ENCODE data around the gene SIRPA.

The SIRPA gene

GRCh38 chr20:1888796-1889463 lies 6.3 kb upstream of the SIRPA start:
- peak in 1 of 14 donors; percentile 32 for DNase-seq

- DNase-seq: peak in 8 of 14 donors; percentile 26 to 92 (median 64)
Observed at GRCh38 chr20:1890469-1891262, 4.5 kb upstream of the SIRPA start.

- peak in 2 of 14 donors; percentile 8 to 82 for DNase-seq
Observed at GRCh38 chr20:1891263-1892118, 3.7 kb upstream of the SIRPA start.

GRCh38 chr20:1892119-1892385 lies 3.2 kb upstream of the SIRPA start:
- no peak for DNase-seq

GRCh38 chr20:1893721-1894470 lies 1.3 kb upstream of the SIRPA start:
- peak in 10 of 14 donors; percentile 44 to 81 (median 68) for DNase-seq

GRCh38 chr20:1894471-1894950 lies 696 bp upstream of the SIRPA start:
- peak in 10 of 14 donors; percentile 56 to 89 (median 76) for DNase-seq

- peak in 4 of 14 donors; percentile 39 to 75 (median 58) for DNase-seq
Observed at GRCh38 chr20:1895674-1896483, 672 bp downstream of the SIRPA start.

GRCh38 chr20:1896484-1897258 lies 1.5 kb downstream of the SIRPA start:
- DNase-seq: peak in 5 of 14 donors; percentile 27 to 64 (median 35)

- peak in 8 of 14 donors; percentile 26 to 71 (median 44) for DNase-seq
Observed at GRCh38 chr20:1897541-1897940, 2.3 kb downstream of the SIRPA start.

GRCh38 chr20:1897965-1898464 lies 2.8 kb downstream of the SIRPA start:
- DNase-seq: peak in 1 of 14 donors; percentile 53

GRCh38 chr20:1898482-1899240 lies 3.5 kb downstream of the SIRPA start:
- no peak for DNase-seq

- no peak for DNase-seq
Observed at GRCh38 chr20:1899241-1899525, 4.0 kb downstream of the SIRPA start.

GRCh38 chr20:1900321-1900801 lies 5.2 kb downstream of the SIRPA start:
- peak in 7 of 14 donors; percentile 37 to 82 (median 52) for DNase-seq

- peak in 1 of 14 donors; percentile 44 for DNase-seq
Observed at GRCh38 chr20:1901704-1902103, 6.5 kb downstream of the SIRPA start.

GRCh38 chr20:1902188-1902587 lies 7.0 kb downstream of the SIRPA start:
- no peak for DNase-seq

- DNase-seq: no peak
Observed at GRCh38 chr20:1904135-1904534, 8.9 kb downstream of the SIRPA start.

- DNase-seq: no peak
Observed at GRCh38 chr20:1905009-1905408, 9.8 kb downstream of the SIRPA start.

- peak in 1 of 14 donors; percentile 63 for DNase-seq
Observed at GRCh38 chr20:1905693-1906092, 10.5 kb downstream of the SIRPA start.

GRCh38 chr20:1906361-1907051 lies 11.3 kb downstream of the SIRPA start:
- DNase-seq: no peak

Data from C1 segment of cervical spinal cord (tissue), 14 donors.